ENCODE measurements around the gene CCNO.

DNA sequence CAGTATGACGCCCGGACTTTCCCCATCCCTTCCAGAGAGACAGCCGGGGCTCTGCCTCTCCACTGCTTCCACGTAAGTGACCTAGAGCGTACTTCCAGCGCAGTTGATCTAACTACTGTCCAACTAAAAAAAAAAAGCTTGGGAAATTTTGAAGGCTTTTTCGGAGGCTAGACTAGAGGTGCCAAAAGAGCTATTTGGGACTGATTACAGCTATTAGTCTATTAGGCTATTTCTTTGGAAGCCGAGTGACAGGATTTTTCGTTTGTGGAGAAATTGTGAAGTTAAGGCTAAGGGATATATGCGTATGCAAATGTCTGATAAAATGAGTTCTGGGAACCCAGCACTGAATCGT lies 1.5 kb downstream of the CCNO start:
- no peak for TF ChIP-seq ELF4 (IDR thresholded peaks at IDR 0.05)
- no peak for TF ChIP-seq FOXK2 (IDR thresholded peaks at IDR 0.05)
- no peak for TF ChIP-seq TARDBP (IDR thresholded peaks at IDR 0.05)
- no peak for TF ChIP-seq FOXA1 (IDR thresholded peaks at IDR 0.05)
- TF ChIP-seq CTBP1 (IDR thresholded peaks at IDR 0.05; ENCODE audit: borderline replicate concordance) = no peak
- no peak for TF ChIP-seq ARNT (IDR thresholded peaks at IDR 0.05)
- TF ChIP-seq NFRKB (IDR thresholded peaks at IDR 0.05) = no peak
- no peak for TF ChIP-seq BHLHE40 (IDR thresholded peaks at IDR 0.05; ENCODE audit: borderline replicate concordance)
- no peak for TF ChIP-seq SP1 (IDR thresholded peaks at IDR 0.05)
